EH (cell line): ENCODE data around the gene DPH1.
"Not testable (repeated sequence)": the region's sequence is repeated elsewhere in the genome, so short reads cannot be mapped to it uniquely, and the experiment has no call there.

ENCODE experiments used
- DNase-seq: peaks from one replicate; pipeline ENCODE4 v3.0.0-alpha.2; 2015; ENCODE audit warnings: low read depth

DPH1 gene

DNA sequence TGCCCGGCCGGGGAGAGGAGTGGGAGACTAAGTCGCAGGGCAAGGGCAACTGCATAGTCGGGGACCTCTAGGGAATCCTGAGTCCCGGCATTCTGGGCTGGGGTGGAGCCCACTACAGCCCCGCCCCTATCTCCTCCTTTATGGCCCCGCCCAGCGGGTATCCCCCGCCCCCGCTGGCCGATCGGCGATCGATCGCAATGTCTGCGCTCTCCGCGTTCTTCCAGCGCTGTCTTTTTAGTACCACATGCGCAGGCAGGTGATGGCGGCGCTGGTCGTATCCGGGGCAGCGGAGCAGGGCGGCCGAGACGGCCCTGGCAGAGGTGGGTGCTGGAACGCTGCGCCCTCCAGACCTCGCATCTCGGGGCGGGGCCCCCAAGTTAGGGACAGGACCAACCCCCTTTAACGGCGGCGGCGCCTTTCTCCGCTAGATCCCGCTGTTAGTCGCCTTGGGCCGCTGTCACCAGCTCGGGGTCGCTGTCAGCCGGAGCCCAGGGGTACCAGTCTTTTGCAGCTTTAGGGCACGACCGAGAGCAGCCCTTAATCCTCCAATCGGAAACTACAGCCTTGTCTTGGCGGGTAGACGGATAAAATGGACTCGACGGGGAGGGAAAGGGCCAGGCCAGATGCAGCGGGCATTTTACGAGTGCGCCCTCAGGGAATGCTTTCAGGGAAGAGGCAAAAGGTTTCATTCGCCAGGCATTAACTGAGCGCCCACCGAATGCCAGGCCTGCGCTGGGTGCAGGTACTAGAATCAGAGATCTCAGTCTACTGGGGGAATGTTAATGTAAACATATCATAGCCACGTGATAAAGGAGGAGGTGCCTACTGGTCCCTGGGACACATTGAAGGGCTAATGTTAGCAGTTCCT is at the start of gene DPH1:
TSS of gene DPH1 (plus strand) at position 243 of the 868 bp plus-strand sequence. CDS start at position 260, 17 bp downstream.
- DNase-seq, result peak; percentile 94

DNA sequence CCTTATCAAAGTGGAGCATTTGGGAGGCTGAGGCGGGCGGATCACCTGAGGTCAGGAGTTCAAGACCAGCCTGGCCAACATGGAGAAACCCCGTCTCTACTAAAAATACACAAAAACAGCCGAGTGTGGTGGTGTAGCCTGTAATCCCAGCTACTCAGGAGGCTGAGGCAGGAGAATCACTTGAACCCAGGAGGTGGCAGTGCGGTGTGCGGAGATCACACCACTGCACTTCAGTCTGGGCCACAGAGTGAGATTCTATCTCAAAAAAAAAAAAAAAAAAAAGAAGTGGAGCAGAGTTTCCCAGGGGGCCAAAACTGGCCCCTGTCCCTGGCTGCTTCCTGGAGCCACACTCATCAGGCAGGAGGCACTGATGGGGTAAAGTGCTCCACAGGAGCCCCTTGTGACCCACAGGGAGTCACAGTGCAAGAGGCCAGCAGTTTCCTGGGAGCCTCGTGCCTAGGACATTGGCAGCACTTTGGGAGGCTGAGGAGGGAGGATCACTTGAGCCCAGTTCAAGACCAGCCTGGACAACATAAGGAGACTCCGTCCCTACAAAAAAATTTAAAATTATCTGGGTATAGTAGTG is 49.2 kb upstream of the DPH1 start:
- no peak for DNase-seq

DNA sequence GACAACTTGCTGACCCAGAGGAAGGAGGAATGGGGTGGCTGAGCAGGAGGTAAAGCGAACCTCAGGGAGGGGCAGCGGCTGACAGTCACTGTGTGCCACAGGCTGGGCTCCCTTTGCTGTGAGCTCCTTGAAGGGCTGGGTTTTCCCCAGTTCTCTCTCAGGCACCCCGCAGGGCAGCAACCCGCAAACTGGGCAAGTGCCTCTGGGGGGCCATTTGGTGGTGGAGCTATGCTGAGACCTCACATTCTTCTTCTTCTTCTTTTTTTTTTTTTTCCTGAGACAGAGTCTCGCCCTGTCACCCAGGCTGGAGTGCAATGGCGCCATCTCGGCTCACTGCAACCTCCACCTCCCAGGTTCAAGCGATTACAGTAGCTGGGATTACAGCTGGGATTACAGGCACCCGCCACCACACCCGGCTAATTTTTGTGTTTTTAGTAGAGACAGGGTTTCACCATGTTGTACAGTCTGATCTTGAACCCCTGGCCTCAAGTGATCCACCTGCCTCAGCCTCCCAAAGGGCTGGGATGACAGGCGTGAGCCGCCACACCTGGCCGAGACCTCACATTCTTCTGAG is 47.1 kb upstream of the DPH1 start:
- not testable (repeated sequence) for DNase-seq

DNA sequence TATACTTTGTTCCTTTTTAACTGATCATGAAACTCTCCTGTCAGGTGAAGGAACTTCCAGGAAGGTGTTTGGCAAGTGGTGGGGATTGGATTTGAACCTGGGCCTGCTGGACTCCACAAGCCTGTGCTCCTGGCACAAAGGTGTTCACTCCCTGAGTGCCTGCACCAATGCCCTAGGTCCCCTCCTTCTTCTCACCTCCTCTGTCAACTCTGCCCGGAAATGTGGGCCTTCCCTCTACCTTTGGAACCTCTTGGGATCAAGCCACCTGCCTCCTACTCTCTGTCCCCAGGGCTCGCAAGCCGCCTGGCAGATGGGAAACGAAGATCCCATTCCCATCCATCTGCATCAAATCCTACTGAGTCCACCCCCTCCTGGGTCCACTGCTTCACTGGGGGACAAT is 44.9 kb upstream of the DPH1 start:
- no peak for DNase-seq

DNA sequence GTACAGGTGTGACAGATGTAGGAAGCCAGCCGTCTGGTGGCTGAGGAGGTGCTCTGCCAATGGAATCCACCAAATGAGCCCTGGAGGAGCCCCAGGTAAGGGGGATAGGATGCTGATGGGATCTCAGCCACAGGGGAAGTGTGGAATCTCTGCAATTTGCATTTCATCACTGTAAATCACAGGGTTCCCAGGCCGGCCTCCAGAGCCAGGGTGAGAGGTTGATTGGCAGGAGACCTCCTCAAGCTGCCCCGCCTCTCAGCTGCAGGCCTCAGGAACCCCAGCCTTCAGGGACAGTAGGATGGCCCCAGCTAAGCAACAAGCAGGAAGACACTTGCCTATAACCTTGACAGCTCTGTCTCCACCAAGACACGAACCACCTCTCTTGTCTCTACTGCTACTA is 44.3 kb upstream of the DPH1 start:
- peak; percentile 16 for DNase-seq

DNA sequence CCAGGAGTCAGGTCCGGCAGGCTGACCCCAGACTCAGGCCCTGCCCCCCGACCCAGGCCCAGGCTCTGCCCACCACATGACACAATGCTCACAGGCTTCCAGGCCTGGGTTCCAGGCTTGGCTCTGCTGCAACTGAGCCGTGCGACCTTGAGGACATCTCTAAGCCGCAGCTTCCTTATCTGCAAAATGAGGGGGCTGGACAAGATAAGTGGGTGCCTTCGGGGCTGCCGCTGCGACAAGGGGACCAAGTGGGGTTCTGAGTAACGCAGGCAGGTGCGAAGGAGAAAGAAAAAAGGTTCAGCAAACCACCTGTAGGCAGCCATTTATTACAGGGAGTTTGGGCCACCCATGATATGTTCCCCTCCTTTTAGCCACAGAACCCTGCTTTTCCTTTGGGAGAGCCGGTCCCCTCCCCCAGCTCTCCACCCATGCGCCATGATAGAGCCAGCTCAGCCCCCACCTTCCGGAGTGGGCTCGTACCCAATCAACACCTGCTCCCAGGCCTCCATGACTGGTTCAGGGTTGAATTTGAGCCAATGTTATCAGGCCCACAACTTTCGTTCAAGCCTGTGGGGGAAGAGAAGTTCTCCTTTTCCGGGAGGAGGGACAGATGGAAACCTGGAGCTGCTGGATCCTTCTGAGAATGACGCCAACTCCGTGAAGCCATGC is 43.0 kb upstream of the DPH1 start:
- DNase-seq, result no peak

DNA sequence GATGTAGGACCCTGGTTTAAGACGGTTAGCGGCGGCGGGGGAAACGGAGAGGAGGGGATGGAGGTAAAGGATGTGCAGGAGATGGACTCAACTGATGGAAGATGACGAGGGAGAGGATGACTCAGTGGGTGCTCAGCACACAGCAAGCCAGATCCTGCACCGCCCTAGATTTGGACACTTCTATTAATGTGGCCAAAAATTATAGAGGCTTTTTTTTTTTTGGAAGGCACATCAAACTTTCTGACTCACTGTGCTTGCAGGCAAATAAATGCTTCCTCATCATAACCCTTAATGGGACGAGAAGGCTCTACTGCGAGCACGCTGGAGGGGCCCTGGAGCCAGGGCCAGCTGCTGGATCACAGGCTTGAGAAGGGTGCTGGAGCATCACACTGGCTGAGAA is 40.8 kb upstream of the DPH1 start:
- DNase-seq, result peak; percentile 97

DNA sequence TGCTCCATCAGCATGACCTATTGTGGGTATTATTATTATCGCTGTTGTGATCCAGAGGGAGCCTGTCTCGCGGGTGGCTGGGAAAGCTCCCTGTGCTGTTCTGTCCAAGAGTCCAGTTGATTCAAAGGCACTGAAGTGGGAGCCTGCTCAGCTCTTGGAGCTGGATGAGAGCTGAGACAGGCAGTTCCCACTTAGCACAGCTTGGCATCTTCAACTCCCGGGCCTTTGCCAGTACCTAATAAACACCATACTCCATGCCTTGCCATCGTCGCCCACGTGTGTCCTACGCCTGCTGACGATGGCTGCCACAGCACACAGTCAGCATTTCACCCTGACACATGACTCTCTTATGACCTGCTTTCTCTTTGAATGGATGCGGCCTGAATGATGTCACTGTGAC is 37.4 kb upstream of the DPH1 start:
- DNase-seq, result no peak

DNA sequence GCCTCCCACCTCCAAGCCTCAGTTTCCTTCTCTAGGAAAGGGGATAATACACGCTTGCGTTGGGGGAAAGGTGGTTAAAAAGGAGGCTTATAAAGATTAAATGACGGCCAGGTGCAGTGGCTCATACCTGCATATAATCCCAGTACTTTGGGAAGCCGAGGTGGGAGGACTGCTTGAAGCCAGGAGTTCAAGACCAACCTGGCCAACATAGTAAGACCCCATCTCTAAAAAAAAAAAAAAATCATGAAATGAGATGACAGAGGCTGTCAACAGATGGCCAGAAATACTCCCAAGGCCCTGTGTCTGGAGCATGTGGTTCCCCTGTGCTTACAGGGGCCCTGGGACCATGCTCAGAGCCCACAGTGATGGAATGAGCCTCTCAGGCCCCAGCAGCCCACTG is 35.2 kb upstream of the DPH1 start:
- no peak for DNase-seq

DNA sequence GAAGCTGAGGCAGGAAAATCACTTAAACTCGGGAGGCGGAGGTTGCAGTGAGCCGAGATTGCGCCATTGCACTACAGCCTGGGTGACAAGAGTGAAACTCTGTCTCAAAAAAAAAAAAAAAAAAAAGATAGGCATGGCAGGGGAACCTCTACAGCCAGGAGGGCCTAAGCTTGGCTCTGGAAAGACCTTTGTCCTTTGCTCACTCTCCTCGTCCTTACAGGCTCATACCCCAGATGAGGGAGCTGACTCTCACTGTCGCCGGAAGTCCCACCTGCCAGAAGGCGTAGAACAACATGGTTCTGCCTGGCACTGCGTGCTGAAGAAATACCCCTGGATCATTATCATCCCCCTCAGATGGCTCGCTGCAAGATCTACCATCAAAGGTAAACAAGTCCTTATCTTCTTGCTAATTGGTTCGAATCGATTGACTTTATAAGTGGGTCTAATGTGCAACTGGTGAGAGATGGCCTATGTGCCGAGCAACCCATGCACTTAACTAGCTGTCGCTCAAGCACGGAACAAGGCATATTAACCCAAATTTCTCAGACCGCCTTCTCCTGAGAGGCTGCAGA is 34.5 kb upstream of the DPH1 start:
- no peak for DNase-seq

DNA sequence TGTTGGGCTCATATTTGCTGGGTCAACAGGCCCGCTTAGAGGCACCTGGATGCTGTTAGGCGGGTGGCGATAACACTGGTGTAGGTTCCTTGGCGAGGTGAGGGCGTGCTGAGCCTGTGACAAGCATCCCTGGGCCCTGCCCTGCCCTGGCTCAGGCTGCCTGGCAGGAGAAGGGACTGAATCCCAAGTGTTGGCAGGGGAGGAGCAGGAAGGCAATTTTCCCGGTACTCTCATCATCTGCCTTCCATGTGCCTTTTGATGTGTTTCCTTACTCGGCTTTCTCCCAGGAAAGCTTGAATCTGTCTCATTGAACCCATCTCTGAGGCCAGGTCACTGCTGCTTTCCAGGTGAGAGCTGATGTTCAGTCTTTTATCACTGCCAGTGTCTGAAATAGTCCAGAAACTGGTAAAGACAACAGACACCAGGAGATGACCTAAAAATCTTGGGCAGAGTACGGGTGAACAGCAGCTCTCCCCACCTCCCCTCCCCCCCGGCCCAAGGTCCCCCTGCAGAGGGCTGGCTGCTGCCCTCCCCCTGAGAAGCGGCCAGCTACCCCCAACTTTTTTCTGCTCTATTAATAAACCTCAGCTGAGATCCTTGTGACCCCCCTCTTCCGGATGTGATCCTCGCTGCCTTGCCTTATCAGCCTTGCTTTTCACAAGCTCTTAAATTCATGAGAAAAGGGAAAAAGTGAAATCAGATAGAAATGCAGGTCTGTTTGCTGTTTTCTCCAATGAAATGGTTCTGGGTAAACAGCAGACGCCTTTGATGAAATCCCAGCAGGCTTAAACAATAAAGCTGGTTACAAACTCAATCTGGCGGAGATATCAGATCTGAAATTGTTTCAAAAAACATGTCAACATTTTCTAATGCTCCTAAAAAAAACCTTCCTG is 33.8 kb upstream of the DPH1 start:
- no peak for DNase-seq

DNA sequence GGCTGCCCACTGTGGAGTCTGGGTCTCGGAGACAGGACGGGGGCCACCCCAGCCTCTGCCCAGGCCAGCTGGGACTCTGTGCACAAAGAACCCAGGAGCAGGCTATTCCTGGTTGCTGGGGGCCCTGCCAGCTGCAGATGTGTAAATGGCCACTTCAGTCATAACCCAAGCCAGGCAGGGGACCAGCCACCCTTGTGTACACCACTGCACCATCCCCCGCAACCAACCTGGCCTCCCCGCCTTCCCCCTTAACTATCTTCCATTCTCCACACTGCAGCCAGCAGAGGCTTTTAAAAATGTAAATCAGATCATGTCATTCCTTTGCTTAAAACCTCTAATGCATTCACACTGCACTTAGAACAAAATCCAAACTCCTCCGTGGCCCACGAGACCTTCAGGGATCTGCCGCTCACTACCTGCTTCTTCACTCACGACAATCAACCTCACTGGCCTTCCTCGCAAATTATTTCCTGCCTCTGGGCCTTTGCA is 33.1 kb upstream of the DPH1 start:
- DNase-seq, result no peak

DNA sequence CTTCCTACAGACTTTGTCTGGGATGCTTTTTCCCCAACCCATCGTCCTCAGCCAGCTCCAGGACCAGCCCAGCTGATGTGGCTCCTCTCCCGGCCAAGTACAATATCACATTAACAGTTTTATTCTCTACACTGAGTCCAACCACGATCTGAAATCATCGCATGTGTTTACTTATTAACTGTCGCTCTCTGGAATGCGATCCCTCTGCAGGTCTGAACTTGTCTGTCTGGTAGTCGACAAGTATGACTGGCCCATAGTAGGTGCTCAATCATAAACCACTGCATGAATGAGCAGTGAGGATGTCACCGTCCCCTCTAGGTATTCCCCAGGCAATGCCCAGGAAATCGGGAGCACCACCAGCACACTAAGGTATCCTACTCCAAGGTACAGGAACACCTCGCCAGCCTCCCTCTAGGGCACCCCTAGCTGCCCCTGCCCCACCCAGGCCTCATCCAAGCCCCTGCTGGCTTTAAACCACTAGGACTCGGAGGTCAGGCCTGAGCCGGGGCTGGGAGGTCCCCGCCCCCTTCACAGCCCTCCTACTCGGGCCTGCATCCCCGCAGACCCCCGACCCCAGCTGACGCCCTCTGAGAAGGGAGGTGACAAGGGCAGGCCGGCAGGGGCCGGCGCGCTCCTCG is 32.5 kb upstream of the DPH1 start:
- DNase-seq, result no peak

DNA sequence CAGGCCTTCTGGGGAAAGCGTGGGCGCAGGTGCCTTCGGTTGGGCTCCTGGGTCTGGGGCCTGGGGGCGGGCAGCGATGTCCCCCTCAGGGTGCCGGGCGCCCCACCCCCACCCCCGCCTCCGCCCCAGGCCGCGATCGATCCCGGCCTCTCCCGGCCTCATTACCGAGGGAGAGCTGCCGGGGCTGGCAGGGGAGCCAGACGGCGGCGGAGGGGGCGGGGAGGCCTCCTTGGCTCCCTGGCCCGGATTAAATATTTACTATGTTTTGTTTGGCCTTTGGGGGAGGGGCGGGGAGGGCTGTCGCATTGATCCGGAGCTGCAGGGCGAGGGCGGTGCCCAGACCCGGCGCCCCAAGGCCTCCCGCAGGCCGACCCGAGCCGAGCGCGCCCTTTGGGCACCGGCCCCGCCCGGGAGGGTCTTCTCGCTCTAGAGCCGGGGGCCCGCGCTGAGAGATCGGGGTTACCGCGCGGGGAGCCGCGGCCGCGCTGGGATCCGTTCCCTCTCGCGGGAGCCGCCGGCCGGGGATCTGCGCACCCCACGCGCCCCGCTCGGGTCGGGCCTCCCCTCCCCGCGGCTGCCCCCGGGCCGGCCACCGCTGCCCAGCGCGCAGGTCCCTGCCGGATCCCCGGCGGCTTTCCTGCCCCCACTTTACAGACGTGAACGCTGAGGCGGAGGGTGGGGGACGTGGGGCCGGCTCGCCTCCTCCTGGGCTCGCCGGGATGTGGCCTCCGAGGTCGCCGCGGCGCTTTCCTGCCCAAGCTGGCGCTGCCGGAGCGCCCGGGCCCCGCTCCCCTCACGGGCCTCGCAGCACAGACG is 31.8 kb upstream of the DPH1 start:
- DNase-seq, result peak; percentile 15

DNA sequence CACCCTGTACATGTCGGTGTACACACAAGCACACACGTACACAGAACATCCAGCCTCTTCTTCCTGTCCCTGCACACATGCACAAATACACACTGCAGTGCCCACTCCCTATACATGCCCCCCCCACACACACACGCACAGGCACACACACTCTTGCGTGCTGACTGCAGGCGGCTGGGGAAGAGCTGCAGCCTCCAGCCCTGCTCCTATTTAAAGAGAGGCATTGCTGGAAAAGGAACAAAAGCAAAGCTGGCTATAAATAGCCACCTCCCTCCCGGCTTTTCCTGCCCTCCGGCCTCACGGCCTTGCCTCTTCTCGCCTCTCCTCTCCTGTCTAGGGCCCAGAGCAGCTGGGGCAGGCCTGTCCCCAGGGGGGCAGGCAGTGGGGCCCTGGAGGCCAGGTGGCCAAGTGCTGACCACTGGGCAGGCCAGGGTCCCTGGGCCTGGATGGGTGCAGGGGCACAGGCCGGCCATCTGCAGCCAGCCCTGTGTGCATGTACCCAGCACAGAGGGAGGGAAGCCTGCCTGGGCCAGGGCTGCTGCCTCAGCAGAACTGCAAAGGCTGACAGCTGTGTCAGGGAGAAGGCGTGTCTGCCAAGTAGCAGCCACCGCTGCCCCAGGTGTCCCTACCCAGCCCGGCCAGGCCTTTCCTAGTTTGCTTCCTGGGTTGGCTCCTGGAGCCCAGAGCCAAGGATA is 30.2 kb upstream of the DPH1 start:
- DNase-seq, result peak; percentile 77

DNA sequence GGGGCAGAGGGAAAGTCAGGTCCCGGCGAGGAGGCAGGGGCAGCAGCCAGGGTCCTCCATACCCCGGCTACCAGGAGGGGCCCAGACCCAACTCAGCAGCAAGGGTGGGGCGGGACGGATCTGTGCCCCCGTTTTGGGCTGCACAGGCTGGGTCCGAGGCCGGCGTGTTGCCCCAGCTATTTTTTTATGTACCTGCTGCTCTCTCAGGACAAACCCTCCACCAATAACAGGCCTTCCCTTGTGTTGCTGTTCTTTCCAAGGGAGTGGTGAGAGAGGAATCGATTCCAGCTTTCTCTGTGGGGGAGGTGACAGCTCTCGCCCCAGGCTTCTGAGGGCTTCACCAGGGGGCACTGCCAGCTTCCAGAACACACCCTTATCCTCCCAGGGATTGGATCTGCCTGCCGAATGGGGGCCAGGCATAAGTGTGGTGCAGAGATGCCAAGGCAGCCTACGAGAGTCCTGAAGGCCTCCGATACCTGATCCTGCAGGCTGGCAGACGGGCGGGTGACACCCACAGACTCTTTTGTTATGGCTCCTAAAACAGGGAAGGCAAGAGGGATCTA is 27.1 kb upstream of the DPH1 start:
- DNase-seq, result no peak

DNA sequence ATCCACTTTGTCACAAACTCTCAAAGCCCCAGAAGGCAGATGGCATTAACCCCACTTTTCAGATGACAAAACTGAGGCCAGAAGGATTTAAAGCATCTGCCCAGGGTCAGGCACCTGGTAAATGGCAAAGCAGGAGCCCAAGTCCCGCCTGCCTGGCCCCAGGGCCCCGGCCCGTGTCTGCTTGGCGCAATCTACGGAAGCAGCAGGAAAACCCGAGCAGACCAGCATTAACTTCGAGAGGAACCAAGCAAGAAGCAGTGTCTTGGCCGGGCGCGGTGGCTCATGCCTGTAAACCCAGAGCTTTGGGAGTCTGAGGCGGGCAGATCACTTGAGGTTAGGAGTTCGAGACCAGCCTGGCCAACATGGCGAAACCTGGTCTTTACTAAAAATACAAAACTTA is 26.4 kb upstream of the DPH1 start:
- DNase-seq, result no peak

DNA sequence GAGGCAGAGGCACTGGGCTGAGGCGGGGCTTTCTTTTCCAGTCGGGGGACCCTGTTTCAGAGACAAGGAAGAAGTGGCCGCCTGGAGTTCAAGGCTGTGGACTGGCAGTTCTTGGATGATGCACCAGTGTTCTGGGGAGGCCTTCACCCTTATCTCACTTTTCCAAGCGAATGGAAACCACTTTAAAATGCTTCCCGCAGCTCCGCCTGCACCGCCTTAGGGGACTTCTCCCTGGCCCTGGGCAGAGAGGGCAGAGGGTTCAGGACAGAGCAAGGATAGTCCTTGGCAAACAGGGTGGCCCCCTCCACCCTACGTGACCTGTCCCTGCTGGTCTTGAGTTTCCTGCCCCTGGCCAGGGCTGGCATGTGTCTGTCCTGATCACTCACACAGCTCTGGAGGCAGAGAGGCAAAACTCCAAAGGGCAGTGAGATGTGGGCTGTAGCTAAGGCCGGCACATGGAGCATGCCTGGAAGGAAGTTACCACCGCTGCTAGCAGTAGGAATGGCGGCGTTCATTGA is 25.5 kb upstream of the DPH1 start:
- no peak for DNase-seq
